DMS153 treated with DMSO at 0.1 percent for 48 hours (cell line): Measurements from ENCODE around the gene ETV1.

ENCODE experiments used
- DNase-seq: peaks from one replicate; lab custom pipeline; 2025; ENCODE audit not compliant: unreplicated experiment; lab: John Stamatoyannopoulos, UW

The ETV1 gene

GRCh38 chr7:13987395-13987794 is 2.1 kb downstream of the ETV1 start:
- DNase-seq: no peak

- DNase-seq: no peak
Observed at GRCh38 chr7:13986208-13986607, 3.3 kb downstream of the ETV1 start.

- no peak for DNase-seq
Observed at GRCh38 chr7:13984831-13985685, 4.4 kb downstream of the ETV1 start.

GRCh38 chr7:13984061-13984460 is 5.4 kb downstream of the ETV1 start:
- no peak for DNase-seq

GRCh38 chr7:13982940-13983677 is 6.4 kb downstream of the ETV1 start:
- DNase-seq: no peak

- no peak for DNase-seq
Observed at GRCh38 chr7:13981070-13981469, 8.4 kb downstream of the ETV1 start.

- no peak for DNase-seq
Observed at GRCh38 chr7:13980474-13980873, 9.0 kb downstream of the ETV1 start.

- DNase-seq: no peak
Observed at GRCh38 chr7:13979671-13980435, 9.6 kb downstream of the ETV1 start.

- DNase-seq: no peak
Observed at GRCh38 chr7:13976594-13976993, 12.9 kb downstream of the ETV1 start.

- no peak for DNase-seq
Observed at GRCh38 chr7:13965077-13965476, 24.4 kb downstream of the ETV1 start.

GRCh38 chr7:13963925-13964324 is 25.5 kb downstream of the ETV1 start:
- no peak for DNase-seq

GRCh38 chr7:13955494-13955893 is 34.0 kb downstream of the ETV1 start:
- no peak for DNase-seq

GRCh38 chr7:13953368-13953767 is 36.1 kb downstream of the ETV1 start:
- DNase-seq: no peak

- no peak for DNase-seq
Observed at GRCh38 chr7:13952921-13953320, 36.5 kb downstream of the ETV1 start.

- DNase-seq: no peak
Observed at GRCh38 chr7:13949939-13950338, 39.5 kb downstream of the ETV1 start.

GRCh38 chr7:13949445-13949844 is 40.0 kb downstream of the ETV1 start:
- DNase-seq: peak; percentile 90

GRCh38 chr7:13948019-13948801 is 41.3 kb downstream of the ETV1 start:
- DNase-seq: no peak

- DNase-seq: no peak
Observed at GRCh38 chr7:13947535-13947934, 41.9 kb downstream of the ETV1 start.

GRCh38 chr7:13946181-13946580 is 43.3 kb downstream of the ETV1 start:
- no peak for DNase-seq

GRCh38 chr7:13945670-13946069 is 43.8 kb downstream of the ETV1 start:
- no peak for DNase-seq

- DNase-seq: no peak
Observed at GRCh38 chr7:13933536-13933935, 55.9 kb downstream of the ETV1 start.
